H7 (cell line): ENCODE measurements around the gene YLPM1. TPM values are rescaled to one million over a fixed set of nuclear protein-coding genes. Genes with fewer than 3 reads are reported as not detected.
A peak's percentile ranks its signal among the peaks of the same experiment; 100 is the strongest.

Experiments
- DNase-seq: peaks from one replicate; pipeline ENCODE4 v3.0.0; 2012
- H3K27me3 ChIP-seq: 2 replicates; pipeline ENCODE4 v1.6.0; 2011; ENCODE audit warnings: mild to moderate bottlenecking, low read length; ENCODE audit not compliant: control insufficient read depth, insufficient read depth
- H3K36me3 ChIP-seq: replicated peaks from 2 replicates; pipeline ENCODE4 v1.5.1; 2011; ENCODE audit warnings: low read length; ENCODE audit not compliant: control insufficient read depth, insufficient read depth
- H3K4me3 ChIP-seq: 2 replicates; pipeline ENCODE4 v1.5.1; 2011; ENCODE audit warnings: low read depth, mild to moderate bottlenecking, control low read depth, low read length, moderate library complexity; ENCODE audit not compliant: insufficient read depth
- total RNA-seq: library from RNA; depleted of rRNA; stranded (reverse); fragments of >200 nt; shearing (Covaris generic); gene quantifications from 2 replicates; pipeline ENCODE4 v1.2.3, GENCODE V29; 2014

The YLPM1 gene
- total RNA-seq, 1 experiment from 2014 or later, result 10.1 TPM

- H3K36me3 ChIP-seq, result no peaks in the 10 kb centered on the region
- peak overlapping the region; percentile 87 for H3K4me3 ChIP-seq
- peak; percentile 37 for DNase-seq
- H3K27me3 ChIP-seq, result no peaks in the 10 kb centered on the region
Observed at GRCh38 chr14:74763803-74764531, 851 bp downstream of the YLPM1 start.

GRCh38 chr14:74765721-74766120, 2.6 kb downstream of the YLPM1 start:
- no peak for DNase-seq
- Histone ChIP-seq H3K4me3 (no peak overlapping the region), H3K27me3 (no peaks in the 10 kb centered on the region), H3K36me3 (no peaks in the 10 kb centered on the region)

DNA sequence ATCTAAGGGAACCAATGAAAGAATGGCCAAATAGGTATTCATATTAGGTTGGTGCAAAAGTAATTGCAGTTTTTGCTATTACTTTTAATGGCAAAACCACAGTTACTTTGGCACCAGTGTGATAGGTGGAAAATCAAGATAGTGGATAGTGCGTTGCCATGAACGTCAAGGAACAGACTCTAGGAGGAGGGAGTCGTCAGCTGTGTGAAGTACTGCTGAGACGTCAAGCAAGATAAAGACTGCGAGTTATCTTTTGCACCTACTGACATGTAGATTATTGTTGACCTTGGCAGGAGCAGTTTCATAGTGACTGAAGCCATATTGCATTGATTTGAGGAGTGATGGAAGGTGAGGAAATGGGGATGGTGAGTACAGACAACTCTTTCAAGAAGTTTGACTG, 8.3 kb downstream of the YLPM1 start:
- no peaks in the 10 kb centered on the region for H3K27me3 ChIP-seq
- no peak for DNase-seq
- H3K4me3 ChIP-seq, result no peak overlapping the region
- no peaks in the 10 kb centered on the region; the same call in 1 of the 2 replicates for H3K36me3 ChIP-seq

- no peaks in the 10 kb centered on the region for H3K27me3 ChIP-seq
- no peak for DNase-seq
- no peak overlapping the region for H3K4me3 ChIP-seq
- H3K36me3 ChIP-seq, result peaks cover 22% of the 10 kb centered on the region
Observed at GRCh38 chr14:74784634-74785033, 21.5 kb downstream of the YLPM1 start.

DNA sequence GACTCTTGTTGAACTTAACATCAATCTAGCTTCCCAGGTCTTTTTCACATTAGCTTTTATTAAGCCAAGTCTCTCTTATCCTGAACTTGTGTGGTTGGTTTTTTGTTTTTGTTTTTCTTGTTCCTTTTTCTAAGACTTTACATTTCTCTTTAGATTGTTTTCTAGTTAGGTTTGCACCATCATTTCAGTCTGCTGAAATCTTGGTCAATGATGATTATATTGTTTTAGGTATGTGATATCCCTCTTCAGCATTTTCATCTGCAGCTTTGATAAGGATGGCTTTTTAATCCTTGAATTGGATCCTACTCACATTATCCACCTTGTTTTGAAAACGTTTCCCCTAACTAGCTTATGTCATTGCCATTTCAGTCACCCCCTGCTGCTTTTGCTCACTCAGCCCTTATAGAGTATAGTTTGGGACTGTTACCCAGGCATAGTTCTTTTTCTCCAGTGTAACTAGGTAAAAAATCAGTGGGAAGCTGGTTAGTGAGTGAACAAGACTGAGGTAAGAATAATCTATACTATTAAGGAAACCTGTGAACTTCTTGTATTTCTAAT, 22.0 kb downstream of the YLPM1 start:
- DNase-seq, result no peak
- no peaks in the 10 kb centered on the region for H3K27me3 ChIP-seq
- H3K4me3 ChIP-seq, result no peak overlapping the region
- H3K36me3 ChIP-seq, result peaks cover 22% of the 10 kb centered on the region

DNA sequence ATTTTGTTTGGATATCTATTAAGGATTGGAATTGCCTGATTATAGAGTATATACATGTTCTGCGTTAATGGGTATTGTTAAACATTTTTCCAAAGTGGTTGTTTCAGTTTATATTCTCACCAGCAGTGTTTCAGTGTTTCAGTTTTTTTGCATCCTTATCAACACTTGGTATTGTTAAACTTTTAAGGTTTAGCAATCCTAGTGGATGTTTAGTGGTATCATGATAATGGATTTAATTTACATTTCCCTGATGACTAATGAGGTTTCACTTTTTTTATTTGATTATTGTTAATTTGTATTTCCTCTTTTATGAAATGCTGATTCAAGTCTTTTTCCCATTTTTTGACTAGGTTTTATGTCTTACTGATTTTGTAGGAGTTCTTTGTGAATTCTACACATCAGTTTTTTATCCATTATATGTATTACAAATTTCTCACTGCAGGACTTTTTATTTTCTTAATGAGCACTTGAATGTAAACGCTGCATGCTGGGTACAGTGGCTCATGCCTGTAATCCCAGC, 23.7 kb downstream of the YLPM1 start:
- H3K4me3 ChIP-seq, result no peak overlapping the region
- no peaks in the 10 kb centered on the region for H3K27me3 ChIP-seq
- DNase-seq, result no peak
- H3K36me3 ChIP-seq, result peaks cover 8% of the 10 kb centered on the region

GRCh38 chr14:74792249-74793039, 29.3 kb downstream of the YLPM1 start:
- Histone ChIP-seq H3K36me3 (no peaks in the 10 kb centered on the region), H3K27me3 (no peaks in the 10 kb centered on the region), H3K4me3 (no peak overlapping the region)
- DNase-seq, result no peak

- DNase-seq, result peak; percentile 41
- Histone ChIP-seq H3K27me3 (no peaks in the 10 kb centered on the region), H3K36me3 (peaks cover 4% of the 10 kb centered on the region; the same call in 1 of the 2 replicates), H3K4me3 (no peak overlapping the region)
Observed at GRCh38 chr14:74793506-74794155, 30.5 kb downstream of the YLPM1 start.

GRCh38 chr14:74794947-74795346, 31.8 kb downstream of the YLPM1 start:
- H3K36me3 ChIP-seq, result peaks cover 7% of the 10 kb centered on the region
- H3K27me3 ChIP-seq, result no peaks in the 10 kb centered on the region
- H3K4me3 ChIP-seq, result no peak overlapping the region
- no peak for DNase-seq

DNA sequence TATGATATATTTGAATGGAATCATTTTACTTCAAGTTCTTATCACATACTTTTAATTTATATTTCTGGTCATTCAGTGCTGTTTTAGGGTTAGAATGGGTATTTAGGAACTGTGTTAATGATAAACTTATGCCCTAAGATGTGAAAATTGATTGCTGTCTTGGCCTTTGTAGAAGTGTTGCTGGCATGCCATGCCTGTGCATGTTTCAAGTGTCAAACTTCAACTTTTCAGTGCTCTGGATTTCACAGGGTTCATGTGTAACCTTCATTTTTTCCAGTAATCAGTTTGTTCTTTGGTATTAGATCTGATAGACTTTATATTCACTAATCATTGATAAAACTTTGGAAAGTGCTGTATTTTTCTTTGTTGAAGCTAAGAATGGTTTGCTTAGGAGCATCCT, 36.6 kb downstream of the YLPM1 start:
- Histone ChIP-seq H3K36me3 (peaks cover 15% of the 10 kb centered on the region), H3K27me3 (no peaks in the 10 kb centered on the region), H3K4me3 (no peak overlapping the region)
- no peak for DNase-seq

- peaks cover 15% of the 10 kb centered on the region for H3K36me3 ChIP-seq
- no peak for DNase-seq
- no peaks in the 10 kb centered on the region for H3K27me3 ChIP-seq
- H3K4me3 ChIP-seq, result no peak overlapping the region
Observed at GRCh38 chr14:74800780-74801179, 37.7 kb downstream of the YLPM1 start.

DNA sequence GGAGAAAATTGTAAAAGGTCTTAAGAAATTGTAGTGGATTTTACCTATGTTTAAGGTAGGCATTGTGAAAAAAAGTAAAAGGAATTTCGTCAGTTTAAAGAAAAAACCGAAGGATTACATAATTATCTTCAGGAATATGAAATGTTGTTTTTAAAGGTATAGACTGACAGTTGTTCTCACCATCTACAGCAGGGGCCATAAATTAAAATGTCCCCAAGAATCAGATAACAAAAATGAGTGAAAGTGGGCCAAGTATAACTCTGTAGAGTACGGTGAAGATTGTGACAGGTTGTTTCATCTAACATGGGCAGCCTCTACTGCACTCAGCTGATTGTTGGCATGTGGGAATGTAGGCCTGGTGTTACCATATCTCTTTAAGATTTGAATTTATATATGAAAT, 38.3 kb downstream of the YLPM1 start:
- Histone ChIP-seq H3K27me3 (no peaks in the 10 kb centered on the region), H3K4me3 (no peak overlapping the region), H3K36me3 (peaks cover 15% of the 10 kb centered on the region)
- DNase-seq, result no peak

GRCh38 chr14:74804219-74804825, 41.2 kb downstream of the YLPM1 start:
- H3K36me3 ChIP-seq, result peaks cover 13% of the 10 kb centered on the region
- peak; percentile 38 for DNase-seq
- H3K4me3 ChIP-seq, result no peak overlapping the region
- no peaks in the 10 kb centered on the region for H3K27me3 ChIP-seq

- Histone ChIP-seq H3K4me3 (no peak overlapping the region), H3K36me3 (peaks cover 20% of the 10 kb centered on the region), H3K27me3 (no peaks in the 10 kb centered on the region)
- DNase-seq, result no peak
Observed at GRCh38 chr14:74807853-74808545, 44.9 kb downstream of the YLPM1 start.
